Activated naive CD8-positive, alpha-beta T cell treated with anti-CD3 and anti-CD28 coated beads, Interleukin-2, amount 10 ng/mL, durations not matched to agents 7 days and 5 days (primary cell): Measurements from ENCODE around the gene SEC61G. TPM values are rescaled to one million over a fixed set of nuclear protein-coding genes. Genes with fewer than 3 reads are reported as not detected.

Source experiments
- ATAC-seq: fragments of 150-1000 bp; cut with Tn5 transposase; one replicate; pipeline ENCODE4 v1.10.0; 2021; ENCODE audit warnings: low read depth, moderate library complexity
- POLR2A ChIA-PET: fragments of 350-600 bp; sonication (Branson Sonifier 250); formaldehyde crosslinking; loops from one replicate; lab custom pipeline; 2021; ENCODE audit warnings: antibody characterized with exemption; lab: Charles Lee
- DNase-seq: peaks from one replicate; pipeline ENCODE4 v3.0.0; 2021
- H3K27ac Mint-ChIP-seq: one replicate; pipeline ENCODE4 v1.8.0; 2022; ENCODE audit warnings: mild to moderate bottlenecking, mixed read lengths
- H3K27me3 Mint-ChIP-seq: one replicate; pipeline ENCODE4 v1.8.0; 2022; ENCODE audit warnings: mild to moderate bottlenecking, moderate library complexity, mixed read lengths
- H3K36me3 Mint-ChIP-seq: one replicate; pipeline ENCODE4 v1.8.0; 2021; ENCODE audit warnings: mild to moderate bottlenecking, mixed read lengths
- H3K4me1 Mint-ChIP-seq: one replicate; pipeline ENCODE4 v1.8.0; 2021; ENCODE audit warnings: mixed read lengths
- H3K4me3 Mint-ChIP-seq: one replicate; pipeline ENCODE4 v1.8.0; 2022; ENCODE audit warnings: mild to moderate bottlenecking, moderate library complexity, mixed read lengths
- H3K9me3 Mint-ChIP-seq: one replicate; pipeline ENCODE4 v1.8.0; 2021; ENCODE audit warnings: mixed read lengths
- total RNA-seq, 2 experiments: library from RNA; stranded (reverse); gene quantifications; one replicate each; pipeline ENCODE4 v1.2.3, GENCODE V29; 2021

Gene SEC61G
- total RNA-seq = 10 to 100 TPM; 93.4 to 96.0 TPM

GRCh38 chr7:54758702-54759592 is at the start of gene SEC61G:
Gene SEC61G (minus strand): TSS chr7:54759211. CDS start chr7:54757588, 1,623 bp downstream.
- no peaks in the 10 kb centered on the region for H3K9me3 Mint-ChIP-seq
- H3K27ac Mint-ChIP-seq = peak within 1 kb of the TSS; percentile 93
- H3K4me3 Mint-ChIP-seq = peak within 1 kb of the TSS; percentile 100
- peaks cover 5% of the 10 kb centered on the region for H3K27me3 Mint-ChIP-seq
- DNase-seq (peak; percentile 93), ATAC-seq (peak; percentile 96)
- H3K36me3 Mint-ChIP-seq = peaks cover 9% of the 10 kb centered on the region
- POLR2A ChIA-PET = interaction anchor here (0.5 to 2.8 kb wide), 9 partner anchors 8 to 1347 kb away, joined by 3 to 14 read pairs (median 4); partner anchors contain the start of genes CHCHD2 and LANCL2
- peaks cover 14% of the 10 kb centered on the region for H3K4me1 Mint-ChIP-seq

DNA sequence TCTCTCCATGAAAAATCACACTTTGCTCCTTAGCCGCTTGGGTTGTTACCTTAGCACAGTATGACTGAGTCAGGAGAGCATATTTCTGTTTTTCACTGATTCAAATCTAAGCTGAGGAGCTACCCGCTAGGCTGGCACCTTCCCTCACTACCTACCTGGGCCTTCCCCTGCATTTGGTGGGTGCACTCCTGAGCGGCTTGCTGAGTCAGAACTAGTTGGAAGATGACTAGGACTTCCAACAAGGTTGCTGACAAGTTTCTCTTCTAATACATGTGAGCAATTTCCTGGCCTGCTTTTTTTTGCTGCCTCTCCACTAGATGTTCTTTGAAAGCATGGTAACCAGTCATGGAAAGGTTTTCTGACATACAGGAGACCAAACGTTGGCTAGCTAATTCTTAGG is 43.8 kb upstream of the SEC61G start:
- DNase-seq (no peak), ATAC-seq (no peak)
- POLR2A ChIA-PET = no interaction called here
- Mint-ChIP-seq H3K4me3 (no peak overlapping the region), H3K27ac (no peak overlapping the region), H3K36me3 (no peaks in the 10 kb centered on the region), H3K4me1 (no peaks in the 10 kb centered on the region), H3K9me3 (no peaks in the 10 kb centered on the region), H3K27me3 (no peaks in the 10 kb centered on the region)

DNA sequence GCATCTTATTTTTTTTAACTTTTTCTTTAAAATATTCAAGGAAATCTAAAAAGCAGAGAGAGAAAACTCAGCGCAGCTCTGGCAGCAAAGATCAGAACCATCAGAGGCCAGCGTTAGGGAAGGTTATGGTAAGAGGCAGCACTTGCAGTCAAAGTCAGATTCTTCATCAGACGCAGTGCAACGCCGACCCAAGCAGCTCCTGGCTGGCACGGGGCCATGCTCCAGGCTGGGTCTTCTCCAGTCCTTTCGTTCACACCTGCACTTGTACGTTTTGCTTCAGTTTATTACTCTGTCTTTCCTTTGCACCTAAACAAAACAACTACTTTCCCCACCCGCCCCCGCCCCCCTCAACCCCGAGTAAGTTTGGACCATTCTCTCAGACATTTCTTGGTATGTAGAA is 43.1 kb upstream of the SEC61G start:
- Mint-ChIP-seq H3K27me3 (no peaks in the 10 kb centered on the region), H3K27ac (no peak overlapping the region), H3K4me1 (no peaks in the 10 kb centered on the region), H3K4me3 (no peak overlapping the region), H3K36me3 (no peaks in the 10 kb centered on the region), H3K9me3 (no peaks in the 10 kb centered on the region)
- no peak for DNase-seq
- no peak for ATAC-seq
- POLR2A ChIA-PET = no interaction called here

GRCh38 chr7:54799792-54800191 is 40.8 kb upstream of the SEC61G start:
- H3K9me3 Mint-ChIP-seq = no peaks in the 10 kb centered on the region
- POLR2A ChIA-PET = no interaction called here
- no peaks in the 10 kb centered on the region for H3K4me1 Mint-ChIP-seq
- no peak overlapping the region for H3K4me3 Mint-ChIP-seq
- no peaks in the 10 kb centered on the region for H3K27me3 Mint-ChIP-seq
- H3K27ac Mint-ChIP-seq = no peak overlapping the region
- ATAC-seq = no peak
- no peaks in the 10 kb centered on the region for H3K36me3 Mint-ChIP-seq
- DNase-seq = no peak

DNA sequence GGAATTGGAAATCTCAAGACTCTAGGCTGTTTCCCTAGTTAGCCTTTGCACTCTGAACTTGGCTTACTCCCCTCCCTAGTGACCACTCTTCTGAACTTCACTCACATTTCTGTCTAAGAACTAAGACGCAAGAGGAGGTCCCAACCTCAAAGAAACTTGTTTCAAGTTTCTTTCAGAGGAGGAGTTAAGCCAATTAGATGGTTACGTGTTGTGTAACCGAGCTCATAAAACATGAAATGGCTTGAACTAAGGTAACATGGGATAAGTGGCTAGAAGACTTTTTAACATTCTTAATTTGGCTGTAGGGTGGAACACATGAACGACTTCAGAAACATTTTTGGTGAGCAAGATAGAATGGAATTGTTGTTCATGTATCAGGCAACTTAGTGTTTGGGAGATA is 39.5 kb upstream of the SEC61G start:
- DNase-seq (no peak), ATAC-seq (no peak)
- no peak overlapping the region for H3K27ac Mint-ChIP-seq
- H3K27me3 Mint-ChIP-seq = peaks cover 2% of the 10 kb centered on the region
- H3K4me1 Mint-ChIP-seq = no peaks in the 10 kb centered on the region
- POLR2A ChIA-PET = no interaction called here
- no peak overlapping the region for H3K4me3 Mint-ChIP-seq
- H3K36me3 Mint-ChIP-seq = no peaks in the 10 kb centered on the region
- no peaks in the 10 kb centered on the region for H3K9me3 Mint-ChIP-seq

DNA sequence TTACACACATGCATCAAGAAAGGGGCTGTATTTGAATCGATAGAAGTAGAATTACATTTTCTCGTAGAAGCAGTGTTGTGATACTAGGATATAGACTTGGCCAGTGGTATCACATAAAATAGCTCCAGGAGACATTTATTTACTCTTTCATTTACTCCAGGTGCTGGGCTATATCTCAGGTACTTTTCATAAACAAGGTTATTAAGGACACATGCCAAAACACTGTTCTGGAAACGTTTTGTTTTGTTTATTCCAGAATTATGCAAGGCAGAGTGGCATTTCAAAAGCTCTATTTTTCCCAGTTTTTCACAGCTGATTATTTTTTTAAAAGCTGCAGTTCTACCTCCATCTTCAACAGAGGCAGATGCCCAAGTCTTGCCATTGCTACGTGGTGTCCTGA is 37.8 kb upstream of the SEC61G start:
- POLR2A ChIA-PET = no interaction called here
- peaks cover 2% of the 10 kb centered on the region for H3K27me3 Mint-ChIP-seq
- no peak for DNase-seq

DNA sequence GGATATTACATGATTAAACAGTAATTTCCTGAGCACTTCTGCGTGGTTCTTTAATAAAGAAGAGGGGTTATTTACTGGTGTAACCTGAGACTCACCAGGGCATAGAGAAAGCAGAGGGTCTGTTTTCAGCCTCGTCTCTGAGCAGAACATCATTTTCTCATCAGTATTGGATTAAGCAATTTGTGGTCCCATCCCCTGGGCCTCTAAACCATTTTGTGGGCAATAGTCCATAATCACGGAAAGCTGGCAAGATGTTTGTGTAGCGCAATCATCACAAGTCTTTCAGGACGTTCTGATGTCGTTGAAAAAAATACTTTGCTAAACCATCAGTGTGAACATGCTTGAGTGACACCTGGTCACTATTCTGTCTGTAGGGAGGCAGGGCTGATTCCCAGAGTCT is 37.1 kb upstream of the SEC61G start:
- DNase-seq = no peak
- Mint-ChIP-seq H3K4me1 (no peaks in the 10 kb centered on the region), H3K27me3 (peaks cover 2% of the 10 kb centered on the region), H3K27ac (no peak overlapping the region), H3K9me3 (no peaks in the 10 kb centered on the region), H3K36me3 (no peaks in the 10 kb centered on the region), H3K4me3 (no peak overlapping the region)
- no peak for ATAC-seq
- POLR2A ChIA-PET = no interaction called here

More for the DNA sequence above, 37.8 kb upstream of the SEC61G start:
- Mint-ChIP-seq H3K27ac (no peak overlapping the region), H3K9me3 (no peaks in the 10 kb centered on the region), H3K4me3 (no peak overlapping the region), H3K4me1 (no peaks in the 10 kb centered on the region), H3K36me3 (no peaks in the 10 kb centered on the region)
- ATAC-seq = no peak

DNA sequence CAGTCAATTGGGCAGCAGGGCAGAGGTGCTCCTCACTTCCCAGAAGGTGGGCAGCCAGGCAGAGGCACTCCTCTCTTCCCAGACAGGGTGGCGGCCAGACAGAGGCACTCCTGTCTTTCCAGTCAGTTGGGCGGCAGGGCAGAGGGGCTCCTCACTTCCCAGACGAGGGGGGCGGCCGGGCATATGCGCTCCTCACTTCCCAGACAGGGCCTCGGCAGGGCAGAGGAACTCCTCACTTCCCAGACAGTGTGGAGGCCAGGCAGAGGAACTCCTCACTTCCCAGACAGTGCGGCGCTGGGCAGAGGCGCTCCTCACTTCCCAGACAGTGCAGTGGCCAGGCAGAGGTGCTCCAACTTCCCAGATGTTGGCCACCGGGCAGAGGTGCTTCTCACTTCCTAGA is 33.4 kb upstream of the SEC61G start:
- H3K27ac Mint-ChIP-seq = no peak overlapping the region
- peaks cover 4% of the 10 kb centered on the region for H3K4me1 Mint-ChIP-seq
- H3K27me3 Mint-ChIP-seq = peaks cover 11% of the 10 kb centered on the region
- ATAC-seq = no peak
- H3K4me3 Mint-ChIP-seq = no peak overlapping the region
- no peaks in the 10 kb centered on the region for H3K36me3 Mint-ChIP-seq
- DNase-seq = no peak
- POLR2A ChIA-PET = no interaction called here
- no peaks in the 10 kb centered on the region for H3K9me3 Mint-ChIP-seq

DNA sequence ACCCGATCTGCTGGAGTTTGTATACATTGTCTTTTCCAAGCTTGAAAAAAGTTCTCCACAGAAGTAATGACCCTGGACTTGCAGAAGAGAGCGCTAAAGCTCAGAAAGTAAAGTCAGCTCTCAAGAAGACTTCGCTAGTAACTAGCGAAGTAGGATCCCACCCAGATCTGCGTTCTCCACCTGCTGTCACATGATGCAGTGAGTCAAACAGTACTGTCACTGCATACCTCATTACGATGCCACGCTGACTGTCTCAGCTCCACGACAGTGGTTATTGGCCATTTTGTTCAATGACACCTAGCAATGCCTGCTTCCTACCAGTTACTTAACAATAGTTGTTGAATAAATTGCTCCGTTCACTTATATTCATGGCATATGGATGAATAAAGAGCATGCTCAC is 29.7 kb upstream of the SEC61G start:
- peaks cover 4% of the 10 kb centered on the region for H3K4me1 Mint-ChIP-seq
- H3K36me3 Mint-ChIP-seq = no peaks in the 10 kb centered on the region
- H3K4me3 Mint-ChIP-seq = no peak overlapping the region
- H3K27me3 Mint-ChIP-seq = peaks cover 14% of the 10 kb centered on the region
- H3K9me3 Mint-ChIP-seq = no peaks in the 10 kb centered on the region
- POLR2A ChIA-PET = no interaction called here
- H3K27ac Mint-ChIP-seq = no peak overlapping the region
- ATAC-seq (no peak), DNase-seq (no peak)

DNA sequence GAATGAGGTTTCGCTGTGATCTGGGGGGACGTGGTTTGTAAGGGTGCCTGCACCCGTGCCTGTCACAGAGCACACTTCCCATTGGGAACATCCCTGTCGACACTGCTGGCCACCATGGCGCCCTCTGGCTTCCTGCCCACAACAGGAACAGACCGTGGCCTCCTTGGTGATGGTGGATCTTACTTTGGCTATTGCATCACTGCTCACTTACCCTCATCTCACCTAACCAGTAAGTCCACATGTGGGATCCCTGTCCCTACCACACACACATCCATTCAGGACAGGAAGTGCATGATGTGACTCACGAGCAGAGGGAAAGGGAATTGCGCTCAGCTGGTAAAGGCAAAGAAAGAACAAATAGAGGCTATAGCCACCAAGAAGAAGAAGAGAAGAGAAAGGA is 26.2 kb upstream of the SEC61G start:
- no peaks in the 10 kb centered on the region for H3K36me3 Mint-ChIP-seq
- no peaks in the 10 kb centered on the region for H3K9me3 Mint-ChIP-seq
- POLR2A ChIA-PET = no interaction called here
- no peak overlapping the region for H3K4me3 Mint-ChIP-seq
- H3K27me3 Mint-ChIP-seq = peaks cover 14% of the 10 kb centered on the region
- H3K4me1 Mint-ChIP-seq = peaks cover 4% of the 10 kb centered on the region
- DNase-seq (no peak), ATAC-seq (no peak)
- H3K27ac Mint-ChIP-seq = no peak overlapping the region

DNA sequence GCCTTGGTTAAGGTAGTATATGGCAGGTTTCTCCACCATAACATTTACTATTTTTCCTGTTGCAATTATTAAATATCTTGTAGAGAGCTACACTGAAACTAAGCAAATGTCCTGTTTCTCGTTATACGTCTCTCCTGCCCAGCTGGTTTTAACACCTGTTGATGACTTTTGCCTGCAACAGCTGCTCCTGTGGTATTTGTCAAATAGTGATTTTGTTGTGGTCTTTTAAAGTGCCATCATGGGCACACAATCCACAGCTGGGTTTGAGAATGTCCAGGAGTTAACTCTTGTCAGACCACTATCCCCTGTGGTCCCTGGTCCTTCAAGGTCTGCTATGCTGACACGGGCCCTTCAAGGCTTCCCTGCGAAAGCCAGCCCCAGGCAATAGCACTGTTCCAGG is 24.9 kb upstream of the SEC61G start:
- no peak overlapping the region for H3K4me3 Mint-ChIP-seq
- DNase-seq = no peak
- H3K27ac Mint-ChIP-seq = no peak overlapping the region
- no peak for ATAC-seq
- H3K9me3 Mint-ChIP-seq = no peaks in the 10 kb centered on the region
- peaks cover 4% of the 10 kb centered on the region for H3K4me1 Mint-ChIP-seq
- POLR2A ChIA-PET = no interaction called here
- H3K36me3 Mint-ChIP-seq = no peaks in the 10 kb centered on the region
- H3K27me3 Mint-ChIP-seq = peaks cover 9% of the 10 kb centered on the region

GRCh38 chr7:54782829-54783228 is 23.8 kb upstream of the SEC61G start:
- no peak overlapping the region for H3K27ac Mint-ChIP-seq

GRCh38 chr7:54782314-54782713 is 23.3 kb upstream of the SEC61G start:
- Mint-ChIP-seq H3K4me1 (no peaks in the 10 kb centered on the region), H3K36me3 (no peaks in the 10 kb centered on the region), H3K9me3 (no peaks in the 10 kb centered on the region), H3K27ac (no peak overlapping the region), H3K27me3 (peaks cover 9% of the 10 kb centered on the region), H3K4me3 (no peak overlapping the region)
- no peak for DNase-seq
- POLR2A ChIA-PET = no interaction called here
- no peak for ATAC-seq

More at GRCh38 chr7:54782829-54783228, 23.8 kb upstream of the SEC61G start:
- ATAC-seq (no peak), DNase-seq (no peak)
- POLR2A ChIA-PET = no interaction called here
- Mint-ChIP-seq H3K9me3 (no peaks in the 10 kb centered on the region), H3K4me3 (no peak overlapping the region), H3K4me1 (no peaks in the 10 kb centered on the region), H3K27me3 (peaks cover 9% of the 10 kb centered on the region), H3K36me3 (no peaks in the 10 kb centered on the region)
